ENCODE data around the gene NAPB. TPM values are rescaled to one million over a fixed set of nuclear protein-coding genes. Genes with fewer than 3 reads are reported as not detected.
A peak's percentile ranks its signal among the peaks of the same experiment; 100 is the strongest.

Gene NAPB
- total RNA-seq, 1 donor = 9.4 TPM

DNA sequence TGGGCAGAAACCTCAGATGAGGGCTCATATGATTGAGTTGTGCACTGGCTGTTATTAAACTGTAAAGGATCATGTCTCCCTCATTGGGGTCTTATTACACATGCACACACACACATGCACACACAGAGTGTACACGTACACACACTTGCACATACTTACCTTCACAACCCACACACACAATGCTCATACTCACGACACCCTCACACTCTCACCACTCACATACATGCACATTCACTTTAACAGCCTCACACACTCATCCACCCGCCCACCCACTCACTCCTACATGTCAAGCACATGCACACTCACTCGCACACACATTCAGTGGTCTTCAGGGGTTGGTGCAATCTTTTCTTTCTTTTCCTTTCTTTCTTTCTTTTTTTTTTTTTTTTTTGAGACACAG lies 23.6 kb upstream of the NAPB start:
- Histone ChIP-seq H3K36me3 (ENCODE audit: insufficient read depth, low read length) (no peaks in the 10 kb centered on the region), H3K4me1 (ENCODE audit: insufficient read depth, low read length) (peaks cover 12% of the 10 kb centered on the region), H3K9me3 (ENCODE audit: low read depth, low read length) (no peaks in the 10 kb centered on the region), H4K20me1 (ENCODE audit: insufficient read depth, low read length) (no peaks in the 10 kb centered on the region), H3K4me3 (ENCODE audit: insufficient read depth, low read length) (no peak overlapping the region), H3K27me3 (ENCODE audit: insufficient read depth, low read length) (no peaks in the 10 kb centered on the region), H3K27ac (ENCODE audit: low read depth, low read length) (no peak overlapping the region), H2AFZ (ENCODE audit: low read length) (no peak overlapping the region), H3K79me2 (ENCODE audit: insufficient read depth, low read length) (no peaks in the 10 kb centered on the region), H3K4me2 (ENCODE audit: insufficient read depth, low read length) (no peak overlapping the region)
- DNase-seq (ENCODE audit: insufficient read length, low spot score, missing footprints) = no peak
- TF ChIP-seq, protein P1, sequence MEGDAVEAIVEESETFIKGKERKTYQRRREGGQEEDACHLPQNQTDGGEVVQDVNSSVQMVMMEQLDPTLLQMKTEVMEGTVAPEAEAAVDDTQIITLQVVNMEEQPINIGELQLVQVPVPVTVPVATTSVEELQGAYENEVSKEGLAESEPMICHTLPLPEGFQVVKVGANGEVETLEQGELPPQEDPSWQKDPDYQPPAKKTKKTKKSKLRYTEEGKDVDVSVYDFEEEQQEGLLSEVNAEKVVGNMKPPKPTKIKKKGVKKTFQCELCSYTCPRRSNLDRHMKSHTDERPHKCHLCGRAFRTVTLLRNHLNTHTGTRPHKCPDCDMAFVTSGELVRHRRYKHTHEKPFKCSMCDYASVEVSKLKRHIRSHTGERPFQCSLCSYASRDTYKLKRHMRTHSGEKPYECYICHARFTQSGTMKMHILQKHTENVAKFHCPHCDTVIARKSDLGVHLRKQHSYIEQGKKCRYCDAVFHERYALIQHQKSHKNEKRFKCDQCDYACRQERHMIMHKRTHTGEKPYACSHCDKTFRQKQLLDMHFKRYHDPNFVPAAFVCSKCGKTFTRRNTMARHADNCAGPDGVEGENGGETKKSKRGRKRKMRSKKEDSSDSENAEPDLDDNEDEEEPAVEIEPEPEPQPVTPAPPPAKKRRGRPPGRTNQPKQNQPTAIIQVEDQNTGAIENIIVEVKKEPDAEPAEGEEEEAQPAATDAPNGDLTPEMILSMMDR (IDR thresholded peaks at IDR 0.05; ENCODE audit: extremely low read depth, low read depth, low read length) = no peak

DNA sequence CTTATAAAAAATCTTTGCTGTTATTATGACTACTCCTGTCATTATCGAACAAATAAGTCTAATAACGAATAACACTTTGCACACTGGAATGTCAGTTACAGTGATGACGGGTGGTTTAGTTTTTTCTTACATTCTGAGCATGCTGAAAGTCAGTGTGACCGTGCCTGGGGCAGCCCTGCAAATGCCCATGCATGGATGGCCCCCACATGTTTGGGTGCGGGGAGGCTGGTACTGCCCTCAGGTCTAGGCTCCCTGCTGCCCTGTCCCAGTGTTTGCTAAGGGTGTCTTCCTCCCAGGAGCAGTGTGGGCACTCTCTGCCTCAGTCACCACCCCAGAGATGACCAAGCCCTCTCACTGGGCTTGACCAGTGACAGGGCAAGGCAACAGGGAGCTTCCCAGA lies 21.1 kb upstream of the NAPB start:
- Histone ChIP-seq H3K4me2 (ENCODE audit: insufficient read depth, low read length) (no peak overlapping the region), H3K36me3 (ENCODE audit: insufficient read depth, low read length) (no peaks in the 10 kb centered on the region), H3K4me1 (ENCODE audit: insufficient read depth, low read length) (peaks cover 12% of the 10 kb centered on the region), H3K27me3 (ENCODE audit: insufficient read depth, low read length) (no peaks in the 10 kb centered on the region), H2AFZ (ENCODE audit: low read length) (no peak overlapping the region), H3K79me2 (ENCODE audit: insufficient read depth, low read length) (no peaks in the 10 kb centered on the region), H3K27ac (ENCODE audit: low read depth, low read length) (no peak overlapping the region), H3K4me3 (ENCODE audit: insufficient read depth, low read length) (no peak overlapping the region), H3K9me3 (ENCODE audit: low read depth, low read length) (no peaks in the 10 kb centered on the region), H4K20me1 (ENCODE audit: insufficient read depth, low read length) (no peaks in the 10 kb centered on the region)
- TF ChIP-seq, protein P1 (IDR thresholded peaks at IDR 0.05; ENCODE audit: extremely low read depth, low read depth, low read length) = no peak
- no peak for DNase-seq (ENCODE audit: insufficient read length, low spot score, missing footprints)

DNA sequence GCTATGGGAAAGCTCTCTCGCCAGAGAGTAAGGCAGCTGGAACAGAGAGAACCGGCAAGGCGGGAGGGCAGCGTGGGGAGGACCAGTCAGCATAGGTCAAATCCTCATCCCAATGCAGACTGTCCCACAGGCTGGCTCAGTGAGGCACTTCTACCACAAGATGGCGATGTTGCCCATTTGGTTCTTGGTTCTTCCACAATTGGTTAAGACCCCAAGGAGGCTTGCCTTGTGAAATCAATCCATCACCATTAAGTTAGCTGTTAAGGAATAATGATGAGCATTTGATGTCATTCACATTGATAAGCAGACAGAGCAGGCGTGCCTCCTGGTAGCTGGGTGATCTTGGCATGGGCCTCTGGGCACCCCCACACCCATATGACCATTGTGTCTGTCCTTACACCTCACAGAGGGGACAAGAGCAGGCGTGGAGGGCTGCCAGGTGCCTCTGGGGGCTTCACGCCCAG lies 20.6 kb upstream of the NAPB start:
- no peaks in the 10 kb centered on the region for H3K79me2 ChIP-seq (ENCODE audit: insufficient read depth, low read length)
- H4K20me1 ChIP-seq (ENCODE audit: insufficient read depth, low read length) = no peaks in the 10 kb centered on the region
- H3K4me1 ChIP-seq (ENCODE audit: insufficient read depth, low read length) = peaks cover 12% of the 10 kb centered on the region
- peak; percentile 94 for DNase-seq (ENCODE audit: insufficient read length, low spot score, missing footprints)
- H2AFZ ChIP-seq (ENCODE audit: low read length) = no peak overlapping the region
- H3K27me3 ChIP-seq (ENCODE audit: insufficient read depth, low read length) = no peaks in the 10 kb centered on the region
- H3K4me3 ChIP-seq (ENCODE audit: insufficient read depth, low read length) = no peak overlapping the region
- H3K9me3 ChIP-seq (ENCODE audit: low read depth, low read length) = no peaks in the 10 kb centered on the region
- H3K4me2 ChIP-seq (ENCODE audit: insufficient read depth, low read length) = no peak overlapping the region
- no peaks in the 10 kb centered on the region for H3K36me3 ChIP-seq (ENCODE audit: insufficient read depth, low read length)
- TF ChIP-seq, protein P1 (IDR thresholded peaks at IDR 0.05; ENCODE audit: extremely low read depth, low read depth, low read length) = peak; percentile 94
- H3K27ac ChIP-seq (ENCODE audit: low read depth, low read length) = no peak overlapping the region

DNA sequence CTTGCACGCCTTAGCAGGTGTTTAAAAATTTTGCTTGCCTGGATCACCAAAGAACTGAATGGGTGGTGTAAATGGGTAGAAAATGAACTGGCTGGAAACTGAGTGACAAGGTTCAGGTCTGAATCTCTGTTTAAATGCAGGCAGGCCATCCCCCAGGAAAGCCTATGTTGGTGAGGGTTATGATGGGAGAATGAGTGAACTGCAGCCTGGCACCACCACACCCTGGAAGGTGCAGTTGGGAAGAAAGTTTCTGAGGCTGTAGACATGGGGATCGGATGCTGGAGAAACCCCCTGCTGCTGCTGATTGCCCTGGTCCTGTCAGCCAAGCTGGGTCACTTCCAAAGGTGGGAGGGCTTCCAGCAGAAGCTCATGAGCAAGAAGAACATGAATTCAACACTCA lies 18.7 kb upstream of the NAPB start:
- Histone ChIP-seq H3K9me3 (ENCODE audit: low read depth, low read length) (no peaks in the 10 kb centered on the region), H2AFZ (ENCODE audit: low read length) (no peak overlapping the region), H3K36me3 (ENCODE audit: insufficient read depth, low read length) (no peaks in the 10 kb centered on the region), H3K27me3 (ENCODE audit: insufficient read depth, low read length) (no peaks in the 10 kb centered on the region), H4K20me1 (ENCODE audit: insufficient read depth, low read length) (no peaks in the 10 kb centered on the region), H3K27ac (ENCODE audit: low read depth, low read length) (no peak overlapping the region), H3K79me2 (ENCODE audit: insufficient read depth, low read length) (no peaks in the 10 kb centered on the region), H3K4me2 (ENCODE audit: insufficient read depth, low read length) (no peak overlapping the region), H3K4me3 (ENCODE audit: insufficient read depth, low read length) (no peak overlapping the region), H3K4me1 (ENCODE audit: insufficient read depth, low read length) (peaks cover 2% of the 10 kb centered on the region)
- TF ChIP-seq, protein P1 (IDR thresholded peaks at IDR 0.05; ENCODE audit: extremely low read depth, low read depth, low read length) = no peak
- DNase-seq (ENCODE audit: insufficient read length, low spot score, missing footprints) = no peak
